Uterus (tissue), 4 donors: ENCODE results near the gene CREB3L1. TPM values are rescaled to one million over a fixed set of nuclear protein-coding genes. Genes with fewer than 3 reads are reported as not detected.
"Not testable (repeated sequence)": the region's sequence is repeated elsewhere in the genome, so short reads cannot be mapped to it uniquely, and the experiment has no call there.

Experiments
- DNase-seq, 2 donors: peaks; one replicate each; pipeline ENCODE4 v3.0.0-alpha.2; 2019 to 2020
- H3K27ac ChIP-seq, 2 donors: fragments of 200-600 bp; sonication (generic); 1 replicate in 1 of 2; 2 replicates in 1 of 2; pipeline ENCODE4 v1.5.1; 2016 to 2018
- H3K27me3 ChIP-seq, 2 donors: fragments of 200-600 bp; sonication (generic); one replicate each; pipeline ENCODE4 v1.5.1; 2018 to 2019; ENCODE audit warnings: control low read depth in 1 of 2
- H3K36me3 ChIP-seq, 2 donors: fragments of 200-600 bp; sonication (generic); one replicate each; pipeline ENCODE4 v1.5.1; 2019; ENCODE audit warnings: control low read depth in 1 of 2
- H3K4me1 ChIP-seq, 2 donors: fragments of 200-600 bp; sonication (generic); one replicate each; pipeline ENCODE4 v1.5.1; 2018 to 2019; ENCODE audit warnings: control low read depth in 1 of 2
- H3K4me3 ChIP-seq, 2 donors: fragments of 200-600 bp; sonication (generic); 1 replicate in 1 of 2; 2 replicates in 1 of 2; pipeline ENCODE4 v1.5.1; 2018 to 2019; ENCODE audit warnings: mild to moderate bottlenecking in 1 of 2
- H3K9me3 ChIP-seq, 2 donors: fragments of 200-600 bp; sonication (generic); one replicate each; pipeline ENCODE4 v1.5.1; 2019; ENCODE audit warnings: control low read depth in 1 of 2
- POLR2A ChIP-seq, 2 donors: fragments of 450-650 bp; IDR thresholded peaks; one replicate each; pipeline ENCODE4 v1.6.1; 2016; ENCODE audit warnings: antibody characterized with exemption in 2 of 2, mild to moderate bottlenecking in 1 of 2, moderate library complexity in 1 of 2
- intact Hi-C: fragments of 100-400 bp; cut with DNase I; formaldehyde crosslinking; loops from one replicate; pipeline ENCODE4 v1.15.1; 2023; ENCODE audit warnings: low total_unique reads
- total RNA-seq, 4 donors: library from RNA; depleted of rRNA in 3 of 4; stranded (reverse); fragments of >200 nt in 3 of 4; gene quantifications; one replicate each; pipeline versions ENCODE4 v1.1.0 to v1.2.4, GENCODE V29; 2014 to 2023
- TF ChIP-seq, protein P1 (sequence below), 4 experiments: fragments of 200-600 bp in 2 of 4; fragments of 450-650 bp in 2 of 4; sonication (generic) in 2 of 4; IDR thresholded peaks; one replicate each; pipeline ENCODE4 v1.5.1; 2016 to 2019; ENCODE audit warnings: antibody characterized with exemption in 4 of 4, mild to moderate bottlenecking in 2 of 4, moderate library complexity in 1 of 4
- donor health status: DM: yes; HTN: yes; CAD: no.

CREB3L1 gene
- total RNA-seq, 4 donors from 2014 or later = 2.0 to 20.8 (median 14.8) TPM; not detected in 1

DNA sequence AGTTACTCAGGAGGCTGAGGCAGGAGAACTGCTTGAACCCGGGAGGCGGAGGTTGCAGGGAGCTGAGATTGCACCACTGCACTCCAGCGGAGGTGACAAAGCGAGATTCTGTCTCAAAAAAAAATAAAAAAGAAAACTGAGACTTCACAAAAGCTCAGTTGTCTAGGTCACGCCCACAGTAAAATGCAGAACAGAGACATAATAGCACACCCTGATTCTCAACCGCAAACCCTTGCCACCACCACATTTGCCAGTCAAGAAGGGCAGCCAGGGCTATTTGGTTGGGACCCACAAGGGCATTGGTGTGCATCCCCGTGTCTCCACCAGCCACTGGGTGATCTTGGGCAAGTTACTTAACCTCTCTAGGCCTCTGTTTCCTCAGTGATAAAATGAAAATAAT, 25.4 kb downstream of the CREB3L1 start:
- Histone ChIP-seq H3K9me3 (no peaks in the 10 kb centered on the region), H3K4me3 (no peak overlapping the region), H3K27me3 (no peaks in the 10 kb centered on the region), H3K4me1 (no peaks in the 10 kb centered on the region), H3K27ac (no peak overlapping the region), H3K36me3 (no peaks in the 10 kb centered on the region)
- TF ChIP-seq, protein P1, sequence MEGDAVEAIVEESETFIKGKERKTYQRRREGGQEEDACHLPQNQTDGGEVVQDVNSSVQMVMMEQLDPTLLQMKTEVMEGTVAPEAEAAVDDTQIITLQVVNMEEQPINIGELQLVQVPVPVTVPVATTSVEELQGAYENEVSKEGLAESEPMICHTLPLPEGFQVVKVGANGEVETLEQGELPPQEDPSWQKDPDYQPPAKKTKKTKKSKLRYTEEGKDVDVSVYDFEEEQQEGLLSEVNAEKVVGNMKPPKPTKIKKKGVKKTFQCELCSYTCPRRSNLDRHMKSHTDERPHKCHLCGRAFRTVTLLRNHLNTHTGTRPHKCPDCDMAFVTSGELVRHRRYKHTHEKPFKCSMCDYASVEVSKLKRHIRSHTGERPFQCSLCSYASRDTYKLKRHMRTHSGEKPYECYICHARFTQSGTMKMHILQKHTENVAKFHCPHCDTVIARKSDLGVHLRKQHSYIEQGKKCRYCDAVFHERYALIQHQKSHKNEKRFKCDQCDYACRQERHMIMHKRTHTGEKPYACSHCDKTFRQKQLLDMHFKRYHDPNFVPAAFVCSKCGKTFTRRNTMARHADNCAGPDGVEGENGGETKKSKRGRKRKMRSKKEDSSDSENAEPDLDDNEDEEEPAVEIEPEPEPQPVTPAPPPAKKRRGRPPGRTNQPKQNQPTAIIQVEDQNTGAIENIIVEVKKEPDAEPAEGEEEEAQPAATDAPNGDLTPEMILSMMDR (IDR thresholded peaks at IDR 0.05) = no peak
- TF ChIP-seq POLR2A (IDR thresholded peaks at IDR 0.05) = no peak
- no peak for DNase-seq
- intact Hi-C loops = no loop called here

GRCh38 chr11:46304036-46304435, 26.6 kb downstream of the CREB3L1 start:
- H3K9me3 ChIP-seq, H3K4me3 ChIP-seq, DNase-seq, H3K4me1 ChIP-seq, H3K27me3 ChIP-seq, H3K36me3 ChIP-seq, intact Hi-C loops, H3K27ac ChIP-seq: not testable (repeated sequence)

- Histone ChIP-seq H3K27ac (no peak overlapping the region), H3K36me3 (no peaks in the 10 kb centered on the region), H3K27me3 (no peaks in the 10 kb centered on the region), H3K4me1 (no peaks in the 10 kb centered on the region), H3K9me3 (no peaks in the 10 kb centered on the region), H3K4me3 (no peak overlapping the region)
- intact Hi-C loops = no loop called here
- DNase-seq = no peak
- TF ChIP-seq, protein P1 (IDR thresholded peaks at IDR 0.05) = no peak
- no peak for TF ChIP-seq POLR2A (IDR thresholded peaks at IDR 0.05)
These were observed 27.2 kb downstream of the CREB3L1 start for GRCh38 chr11:46304605-46305179.

- Histone ChIP-seq H3K4me3 (no peak overlapping the region), H3K9me3 (no peaks in the 10 kb centered on the region), H3K27me3 (no peaks in the 10 kb centered on the region), H3K36me3 (no peaks in the 10 kb centered on the region), H3K27ac (no peak overlapping the region), H3K4me1 (no peaks in the 10 kb centered on the region)
- intact Hi-C loops = no loop called here
- TF ChIP-seq, protein P1 (IDR thresholded peaks at IDR 0.05) = no peak
- TF ChIP-seq POLR2A (IDR thresholded peaks at IDR 0.05) = no peak
- DNase-seq = no peak
These were observed 27.8 kb downstream of the CREB3L1 start for GRCh38 chr11:46305295-46305694.

DNA sequence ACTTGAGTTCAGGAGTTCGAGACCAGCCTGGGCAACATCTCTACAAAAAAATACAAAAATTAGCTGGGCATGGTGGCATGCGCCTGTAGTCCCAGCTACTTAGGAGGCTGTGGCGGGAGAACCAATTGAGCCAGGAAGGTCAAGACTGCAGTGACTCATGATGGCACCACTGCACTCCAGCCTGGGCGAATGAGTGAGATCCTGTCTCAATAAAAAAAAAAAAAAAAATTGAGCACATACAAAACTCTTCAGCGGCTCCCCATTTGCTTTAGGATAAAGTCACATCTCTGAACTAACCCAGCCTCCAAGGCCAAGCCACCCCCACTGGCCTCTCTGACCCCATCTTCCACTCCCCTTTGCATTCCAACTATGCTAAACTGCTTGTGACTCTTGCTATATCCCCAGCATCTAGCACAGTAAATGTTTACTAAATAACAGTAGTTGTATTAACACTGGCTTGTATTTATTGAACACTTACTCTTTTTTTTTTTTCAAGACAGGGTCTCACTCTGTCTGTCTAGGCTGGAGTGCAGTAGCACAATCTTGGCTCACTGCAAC, 28.9 kb downstream of the CREB3L1 start:
- no peaks in the 10 kb centered on the region for H3K27me3 ChIP-seq
- no peak overlapping the region for H3K4me3 ChIP-seq
- H3K9me3 ChIP-seq = no peaks in the 10 kb centered on the region
- no peaks in the 10 kb centered on the region for H3K36me3 ChIP-seq
- no peak overlapping the region for H3K27ac ChIP-seq
- TF ChIP-seq, protein P1 (IDR thresholded peaks at IDR 0.05) = no peak
- TF ChIP-seq POLR2A (IDR thresholded peaks at IDR 0.05) = no peak
- intact Hi-C loops = no loop called here
- no peaks in the 10 kb centered on the region for H3K4me1 ChIP-seq
- DNase-seq = no peak
